ENCODE measurements around the gene OPA1.

Gene OPA1, protein sequence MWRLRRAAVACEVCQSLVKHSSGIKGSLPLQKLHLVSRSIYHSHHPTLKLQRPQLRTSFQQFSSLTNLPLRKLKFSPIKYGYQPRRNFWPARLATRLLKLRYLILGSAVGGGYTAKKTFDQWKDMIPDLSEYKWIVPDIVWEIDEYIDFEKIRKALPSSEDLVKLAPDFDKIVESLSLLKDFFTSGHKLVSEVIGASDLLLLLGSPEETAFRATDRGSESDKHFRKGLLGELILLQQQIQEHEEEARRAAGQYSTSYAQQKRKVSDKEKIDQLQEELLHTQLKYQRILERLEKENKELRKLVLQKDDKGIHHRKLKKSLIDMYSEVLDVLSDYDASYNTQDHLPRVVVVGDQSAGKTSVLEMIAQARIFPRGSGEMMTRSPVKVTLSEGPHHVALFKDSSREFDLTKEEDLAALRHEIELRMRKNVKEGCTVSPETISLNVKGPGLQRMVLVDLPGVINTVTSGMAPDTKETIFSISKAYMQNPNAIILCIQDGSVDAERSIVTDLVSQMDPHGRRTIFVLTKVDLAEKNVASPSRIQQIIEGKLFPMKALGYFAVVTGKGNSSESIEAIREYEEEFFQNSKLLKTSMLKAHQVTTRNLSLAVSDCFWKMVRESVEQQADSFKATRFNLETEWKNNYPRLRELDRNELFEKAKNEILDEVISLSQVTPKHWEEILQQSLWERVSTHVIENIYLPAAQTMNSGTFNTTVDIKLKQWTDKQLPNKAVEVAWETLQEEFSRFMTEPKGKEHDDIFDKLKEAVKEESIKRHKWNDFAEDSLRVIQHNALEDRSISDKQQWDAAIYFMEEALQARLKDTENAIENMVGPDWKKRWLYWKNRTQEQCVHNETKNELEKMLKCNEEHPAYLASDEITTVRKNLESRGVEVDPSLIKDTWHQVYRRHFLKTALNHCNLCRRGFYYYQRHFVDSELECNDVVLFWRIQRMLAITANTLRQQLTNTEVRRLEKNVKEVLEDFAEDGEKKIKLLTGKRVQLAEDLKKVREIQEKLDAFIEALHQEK

GRCh38 chr3:193592841-193593667 lies at the start of gene OPA1:
TSS of gene OPA1 (plus strand) at chr3:193593208. CDS start at chr3:193593378, 170 bp downstream.
- Histone ChIP-seq H3K4me3 (replicated peaks; ENCODE audit: low read depth, low read length) (peak within 1 kb of the TSS; percentile 75), H3K36me3 (ENCODE audit: control insufficient read depth, insufficient read depth, low read length) (no peaks in the 10 kb centered on the region), H3K27me3 (replicated peaks; ENCODE audit: control insufficient read depth, insufficient read depth, low read length) (no peaks in the 10 kb centered on the region)
- TF ChIP-seq, protein P1, sequence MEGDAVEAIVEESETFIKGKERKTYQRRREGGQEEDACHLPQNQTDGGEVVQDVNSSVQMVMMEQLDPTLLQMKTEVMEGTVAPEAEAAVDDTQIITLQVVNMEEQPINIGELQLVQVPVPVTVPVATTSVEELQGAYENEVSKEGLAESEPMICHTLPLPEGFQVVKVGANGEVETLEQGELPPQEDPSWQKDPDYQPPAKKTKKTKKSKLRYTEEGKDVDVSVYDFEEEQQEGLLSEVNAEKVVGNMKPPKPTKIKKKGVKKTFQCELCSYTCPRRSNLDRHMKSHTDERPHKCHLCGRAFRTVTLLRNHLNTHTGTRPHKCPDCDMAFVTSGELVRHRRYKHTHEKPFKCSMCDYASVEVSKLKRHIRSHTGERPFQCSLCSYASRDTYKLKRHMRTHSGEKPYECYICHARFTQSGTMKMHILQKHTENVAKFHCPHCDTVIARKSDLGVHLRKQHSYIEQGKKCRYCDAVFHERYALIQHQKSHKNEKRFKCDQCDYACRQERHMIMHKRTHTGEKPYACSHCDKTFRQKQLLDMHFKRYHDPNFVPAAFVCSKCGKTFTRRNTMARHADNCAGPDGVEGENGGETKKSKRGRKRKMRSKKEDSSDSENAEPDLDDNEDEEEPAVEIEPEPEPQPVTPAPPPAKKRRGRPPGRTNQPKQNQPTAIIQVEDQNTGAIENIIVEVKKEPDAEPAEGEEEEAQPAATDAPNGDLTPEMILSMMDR (IDR thresholded peaks at IDR 0.05; ENCODE audit: insufficient read depth, low read length, poor library complexity, severe bottlenecking): no peak
- DNase-seq (ENCODE audit: extremely low read depth, insufficient read length): peak; percentile 96

DNA sequence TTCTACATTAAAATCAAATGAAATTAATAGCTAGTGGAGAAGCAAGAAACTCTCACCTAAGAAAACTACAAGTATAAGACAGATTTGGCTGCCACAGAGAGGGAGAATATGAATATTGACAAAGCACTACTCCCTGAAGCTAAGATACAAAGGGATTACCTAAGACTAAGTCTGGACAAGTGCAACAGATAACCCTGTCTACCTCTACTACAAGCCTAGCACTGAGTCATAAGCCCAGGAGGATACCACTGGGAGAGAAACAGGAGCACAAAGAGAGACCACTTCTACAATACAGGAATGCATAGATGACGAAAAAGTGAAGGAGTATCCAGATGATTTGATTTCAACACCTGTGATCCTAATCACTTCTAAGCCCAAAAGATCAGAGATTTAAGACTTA lies 48.7 kb upstream of the OPA1 start:
- Histone ChIP-seq H3K36me3 (ENCODE audit: control insufficient read depth, insufficient read depth, low read length) (no peaks in the 10 kb centered on the region), H3K4me3 (replicated peaks; ENCODE audit: low read depth, low read length) (no peak overlapping the region), H3K27me3 (replicated peaks; ENCODE audit: control insufficient read depth, insufficient read depth, low read length) (no peaks in the 10 kb centered on the region)
- TF ChIP-seq, protein P1 (IDR thresholded peaks at IDR 0.05; ENCODE audit: insufficient read depth, low read length, poor library complexity, severe bottlenecking): no peak
- no peak for DNase-seq (ENCODE audit: extremely low read depth, insufficient read length)

- DNase-seq (ENCODE audit: extremely low read depth, insufficient read length): no peak
- H3K4me3 ChIP-seq (replicated peaks; ENCODE audit: low read depth, low read length): no peak overlapping the region
- no peaks in the 10 kb centered on the region for H3K27me3 ChIP-seq (replicated peaks; ENCODE audit: control insufficient read depth, insufficient read depth, low read length)
- H3K36me3 ChIP-seq (ENCODE audit: control insufficient read depth, insufficient read depth, low read length): no peaks in the 10 kb centered on the region
- TF ChIP-seq, protein P1 (IDR thresholded peaks at IDR 0.05; ENCODE audit: insufficient read depth, low read length, poor library complexity, severe bottlenecking): no peak
These were observed 47.7 kb upstream of the OPA1 start for GRCh38 chr3:193545304-193545703.

GRCh38 chr3:193546129-193546528 lies 46.9 kb upstream of the OPA1 start:
- Histone ChIP-seq H3K4me3 (replicated peaks; ENCODE audit: low read depth, low read length) (no peak overlapping the region), H3K36me3 (ENCODE audit: control insufficient read depth, insufficient read depth, low read length) (no peaks in the 10 kb centered on the region), H3K27me3 (replicated peaks; ENCODE audit: control insufficient read depth, insufficient read depth, low read length) (no peaks in the 10 kb centered on the region)
- DNase-seq (ENCODE audit: extremely low read depth, insufficient read length): no peak
- TF ChIP-seq, protein P1 (IDR thresholded peaks at IDR 0.05; ENCODE audit: insufficient read depth, low read length, poor library complexity, severe bottlenecking): no peak

DNA sequence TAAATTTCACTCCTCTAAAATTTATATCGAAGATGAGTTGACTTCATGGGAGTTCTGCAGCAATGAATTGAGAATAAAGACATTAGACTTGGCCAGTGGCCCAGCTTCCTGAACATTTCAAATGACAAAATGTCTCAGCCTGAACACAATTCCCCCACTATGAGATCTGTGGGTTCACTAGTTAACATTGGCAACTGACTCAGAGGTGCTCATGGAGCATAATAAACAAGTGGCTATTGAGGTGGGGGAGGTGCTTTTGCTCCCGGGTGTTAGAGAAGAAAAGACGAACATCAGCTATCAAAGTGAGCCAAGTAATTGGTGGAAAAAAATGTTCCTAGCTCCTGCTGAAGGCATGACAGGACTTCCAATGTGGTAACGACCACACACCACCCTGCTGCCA lies 44.6 kb upstream of the OPA1 start:
- no peak overlapping the region for H3K4me3 ChIP-seq (replicated peaks; ENCODE audit: low read depth, low read length)
- no peaks in the 10 kb centered on the region for H3K36me3 ChIP-seq (ENCODE audit: control insufficient read depth, insufficient read depth, low read length)
- TF ChIP-seq, protein P1 (IDR thresholded peaks at IDR 0.05; ENCODE audit: insufficient read depth, low read length, poor library complexity, severe bottlenecking): no peak
- H3K27me3 ChIP-seq (replicated peaks; ENCODE audit: control insufficient read depth, insufficient read depth, low read length): no peaks in the 10 kb centered on the region
- no peak for DNase-seq (ENCODE audit: extremely low read depth, insufficient read length)

All from GM06990 (cell line).